Adrenal gland (tissue), 5 donors: ENCODE measurements around the gene DNAL1.

ENCODE experiments used
- POLR2A ChIP-seq, 2 donors: fragments of 450-650 bp; IDR thresholded peaks; one replicate each; pipeline ENCODE4 v1.6.1; 2017; ENCODE audit warnings: antibody characterized with exemption in 2 of 2, mild to moderate bottlenecking in 2 of 2, moderate library complexity in 1 of 2
- TF ChIP-seq, protein P1 (sequence below), 6 experiments: fragments of 450-650 bp in 4 of 6; fragments of 200-600 bp in 2 of 6; sonication (generic) in 1 of 6; IDR thresholded peaks; 1 replicate in 5 of 6; 2 replicates in 1 of 6; pipeline versions ENCODE4 v1.5.1 to v1.8.0; 2016 to 2021; ENCODE audit warnings: antibody characterized with exemption in 6 of 6, mild to moderate bottlenecking in 2 of 6, moderate library complexity in 1 of 6
- donor health status: DM: no; HTN: no; CAD: no.

DNA sequence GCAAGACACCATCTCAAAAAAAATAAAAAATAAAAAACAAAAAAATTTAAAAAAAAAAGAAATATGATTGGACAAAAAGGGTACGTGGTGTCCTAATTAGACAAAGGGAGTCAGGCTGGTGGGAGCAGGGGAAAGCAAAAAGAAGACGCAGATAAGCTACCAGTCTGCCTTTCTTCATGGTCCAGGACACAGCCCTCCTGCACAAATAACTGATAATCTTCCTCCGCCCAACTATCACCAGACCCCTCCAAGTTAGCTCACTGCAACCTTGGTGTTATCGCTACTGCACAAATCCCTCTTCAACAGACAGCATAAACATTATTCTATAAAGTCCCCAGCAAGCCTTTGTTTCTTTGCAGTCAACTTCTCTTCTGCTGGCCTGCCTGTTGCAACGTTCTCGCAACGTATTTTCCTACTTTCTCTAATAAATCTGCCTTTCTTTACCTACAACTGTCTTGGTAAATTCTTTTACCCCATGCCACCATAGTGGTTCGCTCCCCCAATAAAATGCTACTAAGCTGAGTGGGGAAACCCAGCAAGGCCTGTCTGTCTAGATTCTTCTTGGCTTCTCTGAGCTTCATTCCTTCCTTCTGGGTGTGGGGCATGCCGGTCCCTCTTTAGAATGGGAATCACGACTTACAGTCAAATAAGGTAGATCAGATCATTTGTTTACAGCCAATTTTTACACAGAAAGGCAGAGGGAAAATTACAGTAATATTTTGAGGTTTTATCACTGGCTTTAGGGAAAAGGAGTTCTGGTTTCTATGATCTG, 14.6 kb upstream of the DNAL1 start:
- TF ChIP-seq POLR2A (IDR thresholded peaks at IDR 0.05) = no peak
- TF ChIP-seq, protein P1, sequence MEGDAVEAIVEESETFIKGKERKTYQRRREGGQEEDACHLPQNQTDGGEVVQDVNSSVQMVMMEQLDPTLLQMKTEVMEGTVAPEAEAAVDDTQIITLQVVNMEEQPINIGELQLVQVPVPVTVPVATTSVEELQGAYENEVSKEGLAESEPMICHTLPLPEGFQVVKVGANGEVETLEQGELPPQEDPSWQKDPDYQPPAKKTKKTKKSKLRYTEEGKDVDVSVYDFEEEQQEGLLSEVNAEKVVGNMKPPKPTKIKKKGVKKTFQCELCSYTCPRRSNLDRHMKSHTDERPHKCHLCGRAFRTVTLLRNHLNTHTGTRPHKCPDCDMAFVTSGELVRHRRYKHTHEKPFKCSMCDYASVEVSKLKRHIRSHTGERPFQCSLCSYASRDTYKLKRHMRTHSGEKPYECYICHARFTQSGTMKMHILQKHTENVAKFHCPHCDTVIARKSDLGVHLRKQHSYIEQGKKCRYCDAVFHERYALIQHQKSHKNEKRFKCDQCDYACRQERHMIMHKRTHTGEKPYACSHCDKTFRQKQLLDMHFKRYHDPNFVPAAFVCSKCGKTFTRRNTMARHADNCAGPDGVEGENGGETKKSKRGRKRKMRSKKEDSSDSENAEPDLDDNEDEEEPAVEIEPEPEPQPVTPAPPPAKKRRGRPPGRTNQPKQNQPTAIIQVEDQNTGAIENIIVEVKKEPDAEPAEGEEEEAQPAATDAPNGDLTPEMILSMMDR (IDR thresholded peaks at IDR 0.05) = no peak
